Measurements from ENCODE around the gene LIN28B.

The LIN28B gene

GRCh38 chr6:105113422-105113821 is 156.5 kb downstream of the LIN28B start:
- no peak for DNase-seq

DNA sequence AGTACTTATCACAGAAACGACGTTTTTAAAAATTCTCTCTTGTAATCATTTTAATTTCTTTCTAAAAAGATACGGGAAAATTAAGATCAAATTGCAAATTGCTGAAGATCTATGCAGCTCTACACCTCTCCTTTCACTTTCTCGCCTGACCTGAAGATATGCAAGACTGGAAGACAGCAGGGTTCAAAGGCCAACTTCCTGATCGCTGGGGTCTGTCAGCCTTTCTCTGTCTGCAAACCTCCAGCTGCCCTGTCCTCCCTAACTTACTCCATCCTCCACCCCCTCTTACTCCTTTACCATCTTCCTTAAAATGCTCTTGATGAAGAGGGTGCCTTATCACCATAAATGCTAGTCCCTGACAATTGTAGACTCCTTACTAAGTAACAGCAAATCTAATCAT is 159.2 kb downstream of the LIN28B start:
- DNase-seq = no peak

DNA sequence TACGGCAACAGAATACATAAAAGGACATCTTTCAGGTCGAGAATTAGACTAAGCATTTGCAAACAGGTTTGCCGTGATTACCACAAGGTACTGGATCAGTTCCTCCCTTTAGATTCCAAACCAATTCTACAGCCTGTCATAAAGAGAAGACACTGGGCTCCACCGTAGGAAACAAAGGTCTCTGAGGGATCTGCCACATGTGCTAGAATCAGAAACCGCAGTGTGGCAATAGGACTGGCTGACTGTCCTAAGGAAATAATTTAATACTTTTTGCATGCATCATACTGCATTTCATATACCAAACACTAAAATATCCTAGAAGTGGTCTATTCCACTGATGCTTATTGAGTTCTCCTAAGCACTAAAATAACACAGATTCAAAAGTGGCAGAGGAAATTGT is 163.7 kb downstream of the LIN28B start:
- DNase-seq = no peak

DNA sequence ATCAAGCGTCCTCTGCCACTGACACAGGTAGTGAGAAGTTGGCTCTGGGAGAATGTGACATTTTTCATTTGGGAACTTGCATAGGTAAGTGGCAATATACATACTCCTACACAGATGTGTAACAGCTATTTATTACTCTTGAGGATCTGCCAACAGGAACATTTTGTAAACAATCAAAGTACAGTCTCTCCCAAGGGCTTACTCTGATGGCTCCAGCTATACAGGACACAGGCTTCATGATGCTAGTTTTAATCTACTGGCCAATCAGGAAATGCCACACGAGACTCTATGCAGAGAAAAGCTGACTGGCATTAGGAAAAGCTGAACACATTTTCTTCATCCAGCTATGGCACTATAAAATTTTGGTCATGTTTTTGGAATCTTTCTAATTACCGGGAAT is 165.1 kb downstream of the LIN28B start:
- DNase-seq = no peak

- DNase-seq = no peak
Observed at GRCh38 chr6:105122717-105123116, 165.8 kb downstream of the LIN28B start.

Measured in T-helper 9 cell (primary cell).